WTC11 (cell line): ENCODE measurements around the gene SND1. TPM values are rescaled to one million over a fixed set of nuclear protein-coding genes. Genes with fewer than 3 reads are reported as not detected.

Source experiments
- ATAC-seq: fragments of 200-7000 bp; cut with Tn5 transposase; 2 replicates; pipeline ENCODE4 v1.10.0; 2021; ENCODE audit warnings: mild to moderate bottlenecking, moderate library complexity
- CTCF ChIA-PET: fragments of 300-600 bp; sonication (Branson Sonifier 250); formaldehyde crosslinking; loops from one replicate; lab custom pipeline; 2021; ENCODE audit warnings: antibody characterized with exemption; lab: Charles Lee
- POLR2A ChIA-PET: fragments of 350-600 bp; sonication (Branson Sonifier 250); formaldehyde crosslinking; loops from one replicate; lab custom pipeline; 2021; ENCODE audit warnings: antibody characterized with exemption; lab: Charles Lee
- DNase-seq: peaks from one replicate; pipeline ENCODE4 v3.0.0; 2021; ENCODE audit warnings: low spot score
- H3K27ac Mint-ChIP-seq: 2 replicates; pipeline ENCODE4 v1.8.0; 2021; ENCODE audit warnings: mixed read lengths
- H3K27me3 Mint-ChIP-seq: 2 replicates; pipeline ENCODE4 v1.8.0; 2021; ENCODE audit warnings: low read depth, mild to moderate bottlenecking, moderate library complexity, mixed read lengths
- H3K36me3 Mint-ChIP-seq: 2 replicates; pipeline ENCODE4 v1.8.0; 2021; ENCODE audit warnings: mixed read lengths
- H3K4me1 Mint-ChIP-seq: 2 replicates; pipeline ENCODE4 v1.8.0; 2022; ENCODE audit warnings: mixed read lengths
- H3K4me3 Mint-ChIP-seq: 2 replicates; pipeline ENCODE4 v1.8.0; 2021; ENCODE audit warnings: mild to moderate bottlenecking, moderate library complexity, mixed read lengths
- H3K9me3 Mint-ChIP-seq: 2 replicates; pipeline ENCODE4 v1.8.0; 2021; ENCODE audit warnings: mixed read lengths
- AFF4 ChIP-seq: sonication (generic); formaldehyde crosslinking; IDR thresholded peaks from 2 replicates; pipeline ENCODE4 v1.8.1; 2023; ENCODE audit warnings: mild to moderate bottlenecking, missing genetic modification reagents, borderline replicate concordance
- ATF1 ChIP-seq: sonication (generic); formaldehyde crosslinking; IDR thresholded peaks from 2 replicates; pipeline ENCODE4 v1.8.1; 2023; ENCODE audit warnings: mild to moderate bottlenecking, moderate library complexity, missing genetic modification reagents
- E2F1 ChIP-seq: sonication (generic); formaldehyde crosslinking; IDR thresholded peaks from 2 replicates; pipeline ENCODE4 v1.8.0; 2022; ENCODE audit warnings: mild to moderate bottlenecking, missing genetic modification reagents
- ELF4 ChIP-seq: sonication (generic); formaldehyde crosslinking; IDR thresholded peaks from 2 replicates; pipeline ENCODE4 v1.8.1; 2022; ENCODE audit warnings: low read depth, mild to moderate bottlenecking, moderate library complexity, missing genetic modification reagents
- ESRRA ChIP-seq: sonication (generic); formaldehyde crosslinking; IDR thresholded peaks from 2 replicates; pipeline ENCODE4 v1.8.1; 2022; ENCODE audit warnings: mild to moderate bottlenecking, missing genetic modification reagents, borderline replicate concordance
- ETV6 ChIP-seq: sonication (generic); formaldehyde crosslinking; IDR thresholded peaks from 2 replicates; pipeline ENCODE4 v1.8.1; 2022; ENCODE audit warnings: mild to moderate bottlenecking, missing genetic modification reagents
- FOXP1 ChIP-seq: sonication (generic); formaldehyde crosslinking; IDR thresholded peaks from 2 replicates; pipeline ENCODE4 v1.8.0; 2022; ENCODE audit warnings: missing genetic modification reagents, mild to moderate bottlenecking, moderate library complexity, borderline replicate concordance
- GRHL2 ChIP-seq: fragments of 250-450 bp; sonication (Bioruptor Pico); IDR thresholded peaks from 2 replicates; pipeline ENCODE4 v1.8.0; 2022; ENCODE audit warnings: mild to moderate bottlenecking, moderate library complexity; ENCODE audit not compliant: insufficient replicate concordance, severe bottlenecking
- GTF2I ChIP-seq: fragments of 250-450 bp; sonication (Bioruptor Pico); conservative IDR thresholded peaks from 2 replicates; pipeline ENCODE4 v1.4.0; 2021; ENCODE audit warnings: mild to moderate bottlenecking
- MLX ChIP-seq: sonication (generic); formaldehyde crosslinking; IDR thresholded peaks from 2 replicates; pipeline ENCODE4 v1.8.1; 2023; ENCODE audit warnings: mild to moderate bottlenecking, missing genetic modification reagents, moderate library complexity
- NR1H2 ChIP-seq: sonication (generic); formaldehyde crosslinking; IDR thresholded peaks from 2 replicates; pipeline ENCODE4 v1.9.0; 2021; ENCODE audit warnings: mild to moderate bottlenecking, moderate library complexity, missing genetic modification reagents
- PRRX2 ChIP-seq: fragments of 250-450 bp; sonication (Bioruptor Pico); IDR thresholded peaks from 2 replicates; pipeline ENCODE4 v1.8.0; 2021; ENCODE audit warnings: mild to moderate bottlenecking
- TEAD4 ChIP-seq: sonication (generic); formaldehyde crosslinking; IDR thresholded peaks from 2 replicates; pipeline ENCODE4 v1.8.0; 2022; ENCODE audit warnings: mild to moderate bottlenecking, missing genetic modification reagents
- TP53 ChIP-seq: sonication (generic); formaldehyde crosslinking; IDR thresholded peaks from 2 replicates; pipeline ENCODE4 v1.8.1; 2023; ENCODE audit warnings: mild to moderate bottlenecking, missing genetic modification reagents
- ZNF138 ChIP-seq: sonication (generic); formaldehyde crosslinking; conservative IDR thresholded peaks from 2 replicates; pipeline ENCODE4 v1.8.1; 2022; ENCODE audit warnings: mild to moderate bottlenecking, moderate library complexity, missing genetic modification reagents
- total RNA-seq: library from RNA; stranded (reverse); gene quantifications from 3 replicates; pipeline ENCODE4 v1.2.3, GENCODE V29; 2021
- TF ChIP-seq, protein P1 (sequence below): fragments of 200-600 bp; IDR thresholded peaks from 2 replicates; pipeline ENCODE4 v1.8.0; 2022; ENCODE audit warnings: antibody characterized with exemption
- TF ChIP-seq, protein P2 (sequence below): sonication (generic); formaldehyde crosslinking; IDR thresholded peaks from 2 replicates; pipeline ENCODE4 v1.8.1; 2023; ENCODE audit warnings: mild to moderate bottlenecking, missing genetic modification reagents, moderate library complexity
- TF ChIP-seq, protein P3 (sequence below): sonication (generic); formaldehyde crosslinking; IDR thresholded peaks from 2 replicates; pipeline ENCODE4 v1.8.0; 2023; ENCODE audit warnings: missing genetic modification reagents

Gene SND1
- total RNA-seq, 1 experiment from 2014 or later, result 261 TPM

- CTCF ChIA-PET, result no interaction called here
- no peak for ATAC-seq
- TF ChIP-seq ZNF138 (CRISPR knock-in tag), result no peak
- no peak for TF ChIP-seq ESRRA (CRISPR knock-in tag)
- TF ChIP-seq ELF4, result no peak
- TF ChIP-seq FOXP1 (CRISPR knock-in tag), result no peak
- TF ChIP-seq, protein P1, sequence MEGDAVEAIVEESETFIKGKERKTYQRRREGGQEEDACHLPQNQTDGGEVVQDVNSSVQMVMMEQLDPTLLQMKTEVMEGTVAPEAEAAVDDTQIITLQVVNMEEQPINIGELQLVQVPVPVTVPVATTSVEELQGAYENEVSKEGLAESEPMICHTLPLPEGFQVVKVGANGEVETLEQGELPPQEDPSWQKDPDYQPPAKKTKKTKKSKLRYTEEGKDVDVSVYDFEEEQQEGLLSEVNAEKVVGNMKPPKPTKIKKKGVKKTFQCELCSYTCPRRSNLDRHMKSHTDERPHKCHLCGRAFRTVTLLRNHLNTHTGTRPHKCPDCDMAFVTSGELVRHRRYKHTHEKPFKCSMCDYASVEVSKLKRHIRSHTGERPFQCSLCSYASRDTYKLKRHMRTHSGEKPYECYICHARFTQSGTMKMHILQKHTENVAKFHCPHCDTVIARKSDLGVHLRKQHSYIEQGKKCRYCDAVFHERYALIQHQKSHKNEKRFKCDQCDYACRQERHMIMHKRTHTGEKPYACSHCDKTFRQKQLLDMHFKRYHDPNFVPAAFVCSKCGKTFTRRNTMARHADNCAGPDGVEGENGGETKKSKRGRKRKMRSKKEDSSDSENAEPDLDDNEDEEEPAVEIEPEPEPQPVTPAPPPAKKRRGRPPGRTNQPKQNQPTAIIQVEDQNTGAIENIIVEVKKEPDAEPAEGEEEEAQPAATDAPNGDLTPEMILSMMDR, result no peak
- no peak for TF ChIP-seq NR1H2
- TF ChIP-seq E2F1, result no peak
- TF ChIP-seq, protein P2, sequence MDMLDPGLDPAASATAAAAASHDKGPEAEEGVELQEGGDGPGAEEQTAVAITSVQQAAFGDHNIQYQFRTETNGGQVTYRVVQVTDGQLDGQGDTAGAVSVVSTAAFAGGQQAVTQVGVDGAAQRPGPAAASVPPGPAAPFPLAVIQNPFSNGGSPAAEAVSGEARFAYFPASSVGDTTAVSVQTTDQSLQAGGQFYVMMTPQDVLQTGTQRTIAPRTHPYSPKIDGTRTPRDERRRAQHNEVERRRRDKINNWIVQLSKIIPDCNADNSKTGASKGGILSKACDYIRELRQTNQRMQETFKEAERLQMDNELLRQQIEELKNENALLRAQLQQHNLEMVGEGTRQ (CRISPR knock-in tag), result no peak
- TF ChIP-seq GTF2I, result no peak
- no peak for TF ChIP-seq PRRX2 (CRISPR knock-in tag)
- TF ChIP-seq ATF1 (CRISPR knock-in tag), result no peak
- no peak for TF ChIP-seq TEAD4 (CRISPR knock-in tag)
- TF ChIP-seq AFF4 (CRISPR knock-in tag), result no peak
- no peak for TF ChIP-seq TP53 (CRISPR knock-in tag)
- TF ChIP-seq, protein P3, sequence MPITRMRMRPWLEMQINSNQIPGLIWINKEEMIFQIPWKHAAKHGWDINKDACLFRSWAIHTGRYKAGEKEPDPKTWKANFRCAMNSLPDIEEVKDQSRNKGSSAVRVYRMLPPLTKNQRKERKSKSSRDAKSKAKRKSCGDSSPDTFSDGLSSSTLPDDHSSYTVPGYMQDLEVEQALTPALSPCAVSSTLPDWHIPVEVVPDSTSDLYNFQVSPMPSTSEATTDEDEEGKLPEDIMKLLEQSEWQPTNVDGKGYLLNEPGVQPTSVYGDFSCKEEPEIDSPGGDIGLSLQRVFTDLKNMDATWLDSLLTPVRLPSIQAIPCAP (CRISPR knock-in tag), result no peak
- TF ChIP-seq MLX (CRISPR knock-in tag), result no peak
- TF ChIP-seq GRHL2 (CRISPR knock-in tag), result no peak
- TF ChIP-seq ETV6 (CRISPR knock-in tag), result no peak
These were observed 232.1 kb downstream of the SND1 start for GRCh38 chr7:127884066-127884559.

More at GRCh38 chr7:127884066-127884559, 232.1 kb downstream of the SND1 start:
- Mint-ChIP-seq H3K4me3 (no peak overlapping the region), H3K36me3 (peaks cover 7% of the 10 kb centered on the region; the same call in 1 of the 2 replicates), H3K27me3 (no peaks in the 10 kb centered on the region), H3K9me3 (no peaks in the 10 kb centered on the region), H3K4me1 (peaks cover 60% of the 10 kb centered on the region), H3K27ac (no peak overlapping the region)
- POLR2A ChIA-PET, result interaction anchor here (0.7 kb wide), 1 partner anchor 64 kb away, joined by 3 read pairs; no protein-coding TSS in a partner anchor
- no peak for DNase-seq
